ENCODE results near the gene AKT2.

- no peak for TF ChIP-seq CTCF (IDR thresholded peaks at IDR 0.05; ENCODE audit: insufficient read depth, low read length, poor library complexity, severe bottlenecking)
- TF ChIP-seq EZH2phosphoT487 (conservative IDR thresholded peaks at IDR 0.05; ENCODE audit: low read length), result no peak
These were observed 32.2 kb upstream of the AKT2 start for GRCh38 chr19:40317338-40317737.

Data from SU-DHL-6 (cell line).